ENCODE data around the gene TNK2. TPM values are rescaled to one million over a fixed set of nuclear protein-coding genes. Genes with fewer than 3 reads are reported as not detected.
A peak's percentile ranks its signal among the peaks of the same experiment; 100 is the strongest.
"Not testable (repeated sequence)": the region's sequence is repeated elsewhere in the genome, so short reads cannot be mapped to it uniquely, and the experiment has no call there.

The TNK2 gene
- polyA plus RNA-seq, 3 donors: 0.84 to 131 (median 1.8) TPM

DNA sequence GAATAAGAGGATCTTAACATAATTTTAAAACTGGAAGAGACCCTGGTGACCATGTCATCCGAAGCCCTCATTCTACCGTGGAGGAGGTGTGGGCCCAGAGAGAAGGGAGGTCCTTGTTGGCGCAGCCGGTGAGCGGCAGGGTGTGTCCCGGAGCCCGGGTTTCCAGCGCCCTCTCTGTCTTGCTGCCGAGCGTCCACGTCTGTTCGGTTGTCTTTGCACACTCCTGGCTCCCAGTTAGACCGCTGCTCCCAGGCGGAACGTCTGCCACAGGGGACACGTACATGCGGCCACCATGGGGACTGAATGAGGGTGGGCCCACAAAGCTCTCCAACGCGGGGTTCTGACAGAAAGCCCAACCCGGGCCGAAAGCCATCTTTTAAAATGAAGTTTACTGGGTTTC, 90.0 kb downstream of the TNK2 start:
- Histone ChIP-seq H3K79me2 (ENCODE audit: insufficient read depth, low read length) (no peaks in the 10 kb centered on the region), H3K27ac (ENCODE audit: low read depth in 1 of 2, low read length in 2 of 2) (no peak overlapping the region), H3K4me1 (ENCODE audit: control insufficient read depth in 1 of 2, insufficient read depth in 2 of 2, low read length in 2 of 2) (no peaks in the 10 kb centered on the region), H3K36me3 (replicated peaks in 1 of 2; ENCODE audit: control insufficient read depth in 1 of 2, insufficient read depth in 2 of 2, low read length in 2 of 2) (no peaks in the 10 kb centered on the region), H3K9me3 (replicated peaks in 1 of 2; ENCODE audit: control insufficient read depth in 1 of 2, insufficient read depth in 1 of 2, low read length in 2 of 2) (no peaks in the 10 kb centered on the region), H4K20me1 (ENCODE audit: insufficient read depth, low read length) (no peaks in the 10 kb centered on the region), H3K4me2 (replicated peaks; ENCODE audit: extremely low read depth, low read length, poor library complexity, severe bottlenecking) (no peak overlapping the region), H3K27me3 (ENCODE audit: control insufficient read depth in 2 of 2, insufficient read depth in 2 of 2, low read length in 2 of 2) (no peaks in the 10 kb centered on the region), H3K4me3 (replicated peaks in 1 of 3; ENCODE audit: low read depth in 2 of 3, low read length in 3 of 3) (no peak overlapping the region), H3K9ac (ENCODE audit: insufficient read depth, low read length, poor library complexity, severe bottlenecking) (no peak overlapping the region), H2AFZ (ENCODE audit: insufficient read depth, low read depth, low read length, poor library complexity, severe bottlenecking) (no peak overlapping the region)
- DNase-seq: no peak
- no peak for TF ChIP-seq CTCF (IDR thresholded peaks at IDR 0.05)
- peaks cover 0 to 2% (median 0%) of the 10 kb centered on the region in 7 donors for H3K9me3 Mint-ChIP-seq
- H3K27me3 Mint-ChIP-seq (ENCODE audit: low read depth in 3 of 3): peaks cover 6 to 14% (median 9%) of the 10 kb centered on the region in 3 donors
- WGBS (ENCODE audit: insufficient coverage): 97% methylated on average over 12 of the region's 21 CpGs
- H3K4me3 Mint-ChIP-seq: no peak overlapping the region
- no peaks in the 10 kb centered on the region for H3K4me1 Mint-ChIP-seq
- H3K36me3 Mint-ChIP-seq: no peaks in the 10 kb centered on the region
- intact Hi-C loops (cut with micrococcal nuclease): no loop called here
- no peak overlapping the region for H3K27ac Mint-ChIP-seq

DNA sequence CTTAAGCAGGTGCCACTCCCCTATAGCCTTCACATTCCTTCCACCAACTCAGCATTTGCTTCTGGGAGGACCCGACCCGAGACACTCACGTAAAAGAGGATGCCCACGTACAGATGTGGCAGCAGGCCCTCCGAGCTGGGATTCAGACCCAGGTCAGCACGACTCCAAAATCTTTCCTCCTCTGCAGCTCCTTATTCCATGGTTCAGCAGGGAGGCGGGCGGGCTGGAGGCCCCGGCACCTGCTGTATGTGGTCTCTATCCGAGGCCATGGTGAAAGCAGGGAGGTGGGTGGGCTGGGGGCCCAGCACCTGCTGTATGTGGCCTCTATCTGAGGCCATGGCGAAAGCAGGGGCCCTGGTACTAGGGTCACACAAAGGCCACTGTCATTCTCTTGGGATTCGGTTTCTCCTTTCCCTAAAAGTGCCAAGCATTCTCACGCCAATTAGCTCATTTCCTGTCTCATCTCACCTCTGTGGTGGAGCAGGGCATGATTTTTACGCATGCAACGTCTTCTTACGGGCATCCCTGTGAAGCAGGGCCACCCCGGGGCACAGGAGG, 90.7 kb downstream of the TNK2 start:
- Mint-ChIP-seq H3K27ac (peak overlapping the region in 1 of 7 donors; percentile 64), H3K4me3 (no peak overlapping the region), H3K4me1 (no peaks in the 10 kb centered on the region), H3K27me3 (ENCODE audit: low read depth in 3 of 3) (peaks cover 3 to 17% (median 6%) of the 10 kb centered on the region in 3 donors), H3K36me3 (no peaks in the 10 kb centered on the region), H3K9me3 (peaks cover 0 to 2% (median 0%) of the 10 kb centered on the region in 7 donors)
- Histone ChIP-seq H3K4me1 (ENCODE audit: control insufficient read depth in 1 of 2, insufficient read depth in 2 of 2, low read length in 2 of 2) (no peaks in the 10 kb centered on the region), H2AFZ (ENCODE audit: insufficient read depth, low read depth, low read length, poor library complexity, severe bottlenecking) (no peak overlapping the region), H3K79me2 (ENCODE audit: insufficient read depth, low read length) (no peaks in the 10 kb centered on the region), H3K27ac (ENCODE audit: low read depth in 1 of 2, low read length in 2 of 2) (no peak overlapping the region), H4K20me1 (ENCODE audit: insufficient read depth, low read length) (no peaks in the 10 kb centered on the region), H3K27me3 (ENCODE audit: control insufficient read depth in 2 of 2, insufficient read depth in 2 of 2, low read length in 2 of 2) (no peaks in the 10 kb centered on the region), H3K4me2 (replicated peaks; ENCODE audit: extremely low read depth, low read length, poor library complexity, severe bottlenecking) (no peak overlapping the region), H3K9ac (ENCODE audit: insufficient read depth, low read length, poor library complexity, severe bottlenecking) (no peak overlapping the region), H3K4me3 (replicated peaks in 1 of 3; ENCODE audit: low read depth in 2 of 3, low read length in 3 of 3) (no peak overlapping the region), H3K36me3 (replicated peaks in 1 of 2; ENCODE audit: control insufficient read depth in 1 of 2, insufficient read depth in 2 of 2, low read length in 2 of 2) (no peaks in the 10 kb centered on the region), H3K9me3 (replicated peaks in 1 of 2; ENCODE audit: control insufficient read depth in 1 of 2, insufficient read depth in 1 of 2, low read length in 2 of 2) (no peaks in the 10 kb centered on the region)
- no peak for DNase-seq
- 89% methylated on average over 9 of the region's 17 CpGs for WGBS (ENCODE audit: insufficient coverage)
- no peak for TF ChIP-seq CTCF (IDR thresholded peaks at IDR 0.05)
- intact Hi-C loops (cut with micrococcal nuclease): no loop called here

DNA sequence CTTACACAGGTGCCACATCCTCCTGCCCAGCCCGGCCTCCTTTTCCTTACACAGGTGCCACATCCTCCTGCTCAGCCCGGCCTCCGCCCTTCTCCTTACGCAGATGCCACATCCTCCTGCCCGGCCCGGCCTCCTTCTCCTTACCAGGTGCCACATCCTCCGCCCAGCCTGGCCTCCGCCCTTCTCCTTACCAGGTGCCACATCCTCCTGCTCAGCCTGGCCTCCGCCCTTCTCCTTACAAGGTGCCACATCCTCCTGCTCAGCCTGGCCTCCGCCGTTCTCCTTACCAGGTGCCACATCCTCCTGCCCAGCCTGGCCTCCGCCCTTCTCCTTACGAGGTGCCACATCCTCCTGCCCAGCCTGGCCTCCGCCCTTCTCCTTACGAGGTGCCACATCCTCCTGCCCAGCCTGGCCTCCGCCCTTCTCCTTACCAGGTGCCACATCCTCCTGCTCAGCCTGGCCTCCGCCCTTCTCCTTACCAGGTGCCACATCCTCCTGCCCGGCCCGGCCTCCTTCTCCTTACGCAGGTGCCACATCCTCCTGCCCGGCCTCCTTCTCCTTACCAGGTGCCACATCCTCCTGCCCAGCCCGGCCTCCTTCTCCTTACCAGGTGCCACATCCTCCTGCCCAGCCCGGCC, 92.0 kb downstream of the TNK2 start:
- H3K9me3 ChIP-seq (replicated peaks in 1 of 2; ENCODE audit: control insufficient read depth in 1 of 2, insufficient read depth in 1 of 2, low read length in 2 of 2); intact Hi-C loops (cut with micrococcal nuclease); H3K9ac ChIP-seq (ENCODE audit: insufficient read depth, low read length, poor library complexity, severe bottlenecking); H3K36me3 ChIP-seq (replicated peaks in 1 of 2; ENCODE audit: control insufficient read depth in 1 of 2, insufficient read depth in 2 of 2, low read length in 2 of 2); H4K20me1 ChIP-seq (ENCODE audit: insufficient read depth, low read length); H3K4me3 Mint-ChIP-seq; H3K27ac Mint-ChIP-seq; H3K27me3 ChIP-seq (ENCODE audit: control insufficient read depth in 2 of 2, insufficient read depth in 2 of 2, low read length in 2 of 2); H3K36me3 Mint-ChIP-seq; H3K4me3 ChIP-seq (replicated peaks in 1 of 3; ENCODE audit: low read depth in 2 of 3, low read length in 3 of 3); H3K9me3 Mint-ChIP-seq; H3K4me1 ChIP-seq (ENCODE audit: control insufficient read depth in 1 of 2, insufficient read depth in 2 of 2, low read length in 2 of 2); H3K27ac ChIP-seq (ENCODE audit: low read depth in 1 of 2, low read length in 2 of 2); H3K4me2 ChIP-seq (replicated peaks; ENCODE audit: extremely low read depth, low read length, poor library complexity, severe bottlenecking); H2AFZ ChIP-seq (ENCODE audit: insufficient read depth, low read depth, low read length, poor library complexity, severe bottlenecking); H3K79me2 ChIP-seq (ENCODE audit: insufficient read depth, low read length); H3K4me1 Mint-ChIP-seq; DNase-seq: not testable (repeated sequence)
- 87% methylated on average over 16 of the region's 23 CpGs for WGBS (ENCODE audit: insufficient coverage)
- peaks cover 1 to 13% (median 6%) of the 10 kb centered on the region in 3 donors for H3K27me3 Mint-ChIP-seq (ENCODE audit: low read depth in 3 of 3)

Measured in CD14-positive monocyte (primary cell).